ENCODE measurements around the gene DUS2.

GRCh38 chr16:68073902-68074760 is 51.0 kb downstream of the DUS2 start:
- TF ChIP-seq POLR2AphosphoS5 (IDR thresholded peaks at IDR 0.05) = no peak
- TF ChIP-seq, protein P1, sequence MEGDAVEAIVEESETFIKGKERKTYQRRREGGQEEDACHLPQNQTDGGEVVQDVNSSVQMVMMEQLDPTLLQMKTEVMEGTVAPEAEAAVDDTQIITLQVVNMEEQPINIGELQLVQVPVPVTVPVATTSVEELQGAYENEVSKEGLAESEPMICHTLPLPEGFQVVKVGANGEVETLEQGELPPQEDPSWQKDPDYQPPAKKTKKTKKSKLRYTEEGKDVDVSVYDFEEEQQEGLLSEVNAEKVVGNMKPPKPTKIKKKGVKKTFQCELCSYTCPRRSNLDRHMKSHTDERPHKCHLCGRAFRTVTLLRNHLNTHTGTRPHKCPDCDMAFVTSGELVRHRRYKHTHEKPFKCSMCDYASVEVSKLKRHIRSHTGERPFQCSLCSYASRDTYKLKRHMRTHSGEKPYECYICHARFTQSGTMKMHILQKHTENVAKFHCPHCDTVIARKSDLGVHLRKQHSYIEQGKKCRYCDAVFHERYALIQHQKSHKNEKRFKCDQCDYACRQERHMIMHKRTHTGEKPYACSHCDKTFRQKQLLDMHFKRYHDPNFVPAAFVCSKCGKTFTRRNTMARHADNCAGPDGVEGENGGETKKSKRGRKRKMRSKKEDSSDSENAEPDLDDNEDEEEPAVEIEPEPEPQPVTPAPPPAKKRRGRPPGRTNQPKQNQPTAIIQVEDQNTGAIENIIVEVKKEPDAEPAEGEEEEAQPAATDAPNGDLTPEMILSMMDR (IDR thresholded peaks at IDR 0.05) = no peak

All from esophagus muscularis mucosa (tissue), 3 donors.